Measurements from ENCODE around the gene CEP72.

Gene CEP72

GRCh38 chr5:635306-636055 lies 23.3 kb downstream of the CEP72 start:
- H3K27ac ChIP-seq = no peak overlapping the region
- no peak for TF ChIP-seq CTCF (IDR thresholded peaks at IDR 0.05)
- TF ChIP-seq ZFX (IDR thresholded peaks at IDR 0.05; ENCODE audit: borderline replicate concordance) = no peak

- TF ChIP-seq ZFX (IDR thresholded peaks at IDR 0.05; ENCODE audit: borderline replicate concordance) = no peak
- H3K27ac ChIP-seq = no peak overlapping the region
These were observed 24.8 kb downstream of the CEP72 start for GRCh38 chr5:636951-637350.

GRCh38 chr5:637581-638450 lies 25.7 kb downstream of the CEP72 start:
- TF ChIP-seq CTCF (IDR thresholded peaks at IDR 0.05) (no peak), ZFX (IDR thresholded peaks at IDR 0.05; ENCODE audit: borderline replicate concordance) (no peak)
- H3K27ac ChIP-seq = no peak overlapping the region

- H3K27ac ChIP-seq = no peak overlapping the region
- TF ChIP-seq ZFX (IDR thresholded peaks at IDR 0.05; ENCODE audit: borderline replicate concordance) (no peak), CTCF (IDR thresholded peaks at IDR 0.05) (no peak)
These were observed 26.5 kb downstream of the CEP72 start for GRCh38 chr5:638501-639252.

GRCh38 chr5:639253-639530 lies 27.1 kb downstream of the CEP72 start:
- no peak overlapping the region for H3K27ac ChIP-seq

GRCh38 chr5:639584-640213 lies 27.6 kb downstream of the CEP72 start:
- TF ChIP-seq ZFX (IDR thresholded peaks at IDR 0.05; ENCODE audit: borderline replicate concordance) = no peak
- no peak for TF ChIP-seq CTCF (IDR thresholded peaks at IDR 0.05)
- H3K27ac ChIP-seq = no peak overlapping the region

More at GRCh38 chr5:639253-639530, 27.1 kb downstream of the CEP72 start:
- no peak for TF ChIP-seq CTCF (IDR thresholded peaks at IDR 0.05)
- TF ChIP-seq ZFX (IDR thresholded peaks at IDR 0.05; ENCODE audit: borderline replicate concordance) = no peak

All from 22Rv1 (cell line).